ENCODE results near the gene ZBTB11.
"Not testable (repeated sequence)": the region's sequence is repeated elsewhere in the genome, so short reads cannot be mapped to it uniquely, and the experiment has no call there.

Gene ZBTB11

GRCh38 chr3:101613014-101613413 is 63.9 kb downstream of the ZBTB11 start:
- not testable (repeated sequence) for DNase-seq

- no peak for DNase-seq
These were observed 65.9 kb downstream of the ZBTB11 start for GRCh38 chr3:101611023-101611422.

GRCh38 chr3:101605398-101605797 is 71.5 kb downstream of the ZBTB11 start:
- not testable (repeated sequence) for DNase-seq

- no peak for DNase-seq
These were observed 73.7 kb downstream of the ZBTB11 start for GRCh38 chr3:101603184-101603583.

- no peak for DNase-seq
These were observed 74.2 kb downstream of the ZBTB11 start for GRCh38 chr3:101602731-101603130.

Measured in NCI-H187 treated with DMSO at 0.1 percent for 48 hours (cell line).